SK-N-DZ (cell line): ENCODE data around the gene HDAC4.

ENCODE experiments used
- DNase-seq: peaks from one replicate; pipeline ENCODE4 v3.0.0-alpha.2; 2015; ENCODE audit warnings: low spot score

Gene HDAC4

GRCh38 chr2:239268549-239268948, 132.3 kb downstream of the HDAC4 start:
- no peak for DNase-seq

DNA sequence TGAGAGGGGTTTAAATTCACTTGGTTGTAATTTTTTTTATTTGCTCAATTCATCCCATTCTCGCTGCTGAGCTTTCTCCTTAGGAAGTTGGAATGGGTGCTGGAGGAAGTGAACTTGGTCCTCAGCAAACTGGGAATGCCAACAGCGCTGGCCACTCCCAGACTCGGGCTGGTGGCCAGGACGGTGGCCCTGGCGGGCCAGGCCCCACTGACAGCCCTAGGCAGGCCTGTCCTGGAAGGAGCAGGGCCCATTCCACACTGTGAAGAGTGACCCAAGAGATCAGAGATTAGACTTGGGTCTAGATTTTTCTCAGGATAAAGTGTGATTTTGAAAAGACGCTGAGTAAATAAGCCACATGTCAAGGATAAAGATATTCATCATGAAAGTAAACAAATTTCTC, 132.7 kb downstream of the HDAC4 start:
- DNase-seq: no peak

- no peak for DNase-seq
Observed at GRCh38 chr2:239267288-239267951, 133.4 kb downstream of the HDAC4 start.

DNA sequence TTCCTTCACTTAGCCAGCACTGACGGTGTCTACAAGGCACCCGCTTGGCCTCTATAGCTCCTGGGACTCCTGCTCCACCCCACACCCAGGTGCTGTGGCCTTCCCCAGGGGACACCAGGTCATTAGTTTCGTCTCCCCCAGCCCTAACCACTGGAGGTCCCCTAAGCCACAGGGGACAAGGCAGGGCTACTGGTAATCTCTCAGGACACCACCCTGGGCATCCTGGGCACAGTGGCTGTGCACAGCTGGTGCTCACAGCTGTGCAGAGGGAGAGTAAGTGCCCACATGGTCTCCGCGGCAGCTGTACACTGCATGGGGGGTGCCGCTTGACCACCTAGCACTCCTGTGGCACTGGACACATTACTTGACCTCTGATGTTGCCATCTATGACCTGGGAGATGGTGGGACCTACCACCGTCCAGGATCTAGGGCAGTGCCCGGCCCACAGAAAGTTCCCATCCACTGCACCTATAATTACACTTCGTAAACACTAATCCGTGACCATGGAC, 134.0 kb downstream of the HDAC4 start:
- no peak for DNase-seq

DNA sequence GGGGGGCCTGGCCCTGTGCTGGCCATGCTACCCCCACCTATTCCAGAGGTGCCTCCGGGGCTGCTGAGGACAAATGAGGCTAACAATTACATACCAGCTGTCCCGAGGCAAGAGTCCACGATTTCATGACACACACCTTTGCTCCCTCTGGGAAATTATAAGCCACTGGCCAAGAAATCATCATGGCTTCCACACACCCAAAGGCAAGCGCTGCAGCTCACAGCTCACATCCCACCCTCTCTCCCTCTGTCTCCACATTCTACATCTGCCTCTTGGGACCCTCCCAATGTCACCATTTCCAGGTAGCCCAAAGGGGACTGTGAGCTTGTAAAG, 134.4 kb downstream of the HDAC4 start:
- no peak for DNase-seq

- DNase-seq: no peak
Observed at GRCh38 chr2:239265681-239266433, 135.0 kb downstream of the HDAC4 start.

DNA sequence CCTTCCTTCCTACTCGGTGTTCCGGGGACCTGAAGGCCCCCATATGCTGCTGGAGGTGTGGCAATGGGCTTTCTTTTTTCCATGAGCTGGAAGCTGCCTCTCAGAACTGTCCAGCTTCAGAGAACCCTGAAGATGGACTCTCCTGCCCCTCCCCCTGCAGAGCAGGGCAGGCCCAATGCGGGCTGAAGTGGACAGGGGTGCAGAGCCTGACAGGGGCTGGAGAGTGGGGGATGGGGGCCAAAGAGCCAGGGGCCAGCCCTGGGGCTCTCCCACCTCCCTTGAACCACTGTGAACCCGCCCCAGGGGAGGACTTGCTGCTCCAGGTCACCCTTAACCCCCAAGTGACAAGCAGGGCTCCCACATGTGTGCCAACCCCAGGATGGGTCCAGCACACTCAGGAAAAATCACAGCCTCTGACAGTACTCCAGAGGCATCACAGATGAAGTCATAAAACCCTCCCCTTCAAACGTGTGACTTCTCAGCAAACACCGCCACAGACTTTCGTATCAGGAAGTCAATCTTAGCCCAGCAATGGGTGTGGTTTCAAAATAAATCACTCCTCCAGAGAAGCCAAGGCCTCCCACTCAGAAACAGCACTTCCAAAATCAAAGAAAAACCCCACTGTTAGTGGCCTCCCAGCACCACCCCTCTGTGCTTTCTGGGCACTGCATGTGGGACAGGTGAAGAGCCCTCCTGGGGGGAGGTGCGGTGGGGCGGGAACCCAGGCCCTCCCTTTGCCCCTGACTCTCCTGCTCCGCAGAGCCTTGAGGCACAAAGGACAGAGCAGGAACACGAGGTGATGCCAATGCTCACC, 135.8 kb downstream of the HDAC4 start:
- no peak for DNase-seq

- DNase-seq: no peak
Observed at GRCh38 chr2:239264492-239264837, 136.4 kb downstream of the HDAC4 start.

- DNase-seq: no peak
Observed at GRCh38 chr2:239263669-239264491, 136.9 kb downstream of the HDAC4 start.

- DNase-seq: no peak
Observed at GRCh38 chr2:239263231-239263630, 137.6 kb downstream of the HDAC4 start.

GRCh38 chr2:239262484-239263230, 138.2 kb downstream of the HDAC4 start:
- DNase-seq: peak; percentile 26

- no peak for DNase-seq
Observed at GRCh38 chr2:239261796-239262483, 138.9 kb downstream of the HDAC4 start.

DNA sequence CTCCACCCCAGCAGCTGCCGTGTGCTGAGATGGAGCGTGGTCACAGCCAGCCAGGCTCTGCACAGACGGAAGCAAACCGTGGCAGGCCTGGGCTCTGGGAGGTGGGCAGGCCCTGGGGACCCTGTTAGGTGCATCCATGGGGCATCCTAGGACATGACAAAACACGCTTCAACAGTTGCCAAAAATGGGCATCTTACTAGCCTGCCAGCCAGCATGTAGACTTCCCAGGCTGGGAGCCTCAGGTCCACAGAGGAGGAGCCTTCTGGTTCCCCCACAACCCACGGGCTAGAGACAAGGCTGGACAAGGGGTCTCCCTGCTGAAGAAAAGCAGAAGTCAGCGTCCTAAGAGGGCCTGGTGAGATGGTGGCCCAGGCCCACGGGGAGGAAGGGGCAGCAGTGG, 139.5 kb downstream of the HDAC4 start:
- DNase-seq: no peak

- no peak for DNase-seq
Observed at GRCh38 chr2:239260546-239261327, 140.1 kb downstream of the HDAC4 start.

- no peak for DNase-seq
Observed at GRCh38 chr2:239259603-239260298, 141.1 kb downstream of the HDAC4 start.

GRCh38 chr2:239259173-239259572, 141.6 kb downstream of the HDAC4 start:
- no peak for DNase-seq

DNA sequence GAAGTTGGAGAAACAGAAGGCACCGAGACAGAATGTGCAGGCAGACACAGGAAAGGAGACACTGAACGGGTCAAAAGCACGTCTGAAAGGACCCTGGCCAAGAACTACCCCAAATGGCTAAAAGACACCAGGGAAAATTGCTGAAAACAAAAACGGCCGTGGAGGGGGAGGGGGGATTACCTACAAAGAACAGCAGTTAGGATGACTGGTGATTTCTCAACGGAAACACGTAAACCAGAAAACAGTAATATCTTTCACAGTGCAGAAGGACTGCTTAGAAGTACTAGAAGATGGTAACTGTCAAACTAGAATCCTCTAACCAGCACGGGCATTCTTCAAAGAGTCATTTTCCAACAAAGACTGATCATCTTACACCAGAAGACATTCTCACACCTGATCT, 142.6 kb downstream of the HDAC4 start:
- DNase-seq: no peak

DNA sequence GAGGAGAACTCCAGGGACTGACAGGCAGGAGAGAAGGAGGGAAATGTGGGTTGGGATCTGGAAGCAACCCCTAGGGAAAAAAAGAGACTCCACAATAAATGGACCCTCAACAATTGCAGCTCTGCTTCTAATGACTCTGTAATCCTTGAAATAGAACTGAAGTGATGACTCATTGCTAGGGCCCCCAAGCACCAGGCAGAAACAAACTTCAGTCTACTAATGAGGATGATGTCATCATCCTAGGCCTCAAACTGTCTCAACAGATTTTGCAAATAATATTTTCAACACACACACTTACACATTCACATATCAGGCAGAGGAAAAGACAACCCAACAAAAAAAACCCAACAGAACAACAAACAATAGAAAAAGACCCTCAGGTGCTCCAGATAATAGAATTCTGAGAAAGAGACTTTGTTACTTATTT, 143.3 kb downstream of the HDAC4 start:
- DNase-seq: no peak

- no peak for DNase-seq
Observed at GRCh38 chr2:239256350-239256743, 144.5 kb downstream of the HDAC4 start.
